Fibroblast of peridontal ligament (primary cell): Measurements from ENCODE around the gene FKBP14.

Experiments
- DNase-seq: peaks from one replicate; pipeline ENCODE4 v3.0.0-alpha.2; 2010; ENCODE audit errors: extremely low read depth

FKBP14 gene, protein sequence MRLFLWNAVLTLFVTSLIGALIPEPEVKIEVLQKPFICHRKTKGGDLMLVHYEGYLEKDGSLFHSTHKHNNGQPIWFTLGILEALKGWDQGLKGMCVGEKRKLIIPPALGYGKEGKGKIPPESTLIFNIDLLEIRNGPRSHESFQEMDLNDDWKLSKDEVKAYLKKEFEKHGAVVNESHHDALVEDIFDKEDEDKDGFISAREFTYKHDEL

DNA sequence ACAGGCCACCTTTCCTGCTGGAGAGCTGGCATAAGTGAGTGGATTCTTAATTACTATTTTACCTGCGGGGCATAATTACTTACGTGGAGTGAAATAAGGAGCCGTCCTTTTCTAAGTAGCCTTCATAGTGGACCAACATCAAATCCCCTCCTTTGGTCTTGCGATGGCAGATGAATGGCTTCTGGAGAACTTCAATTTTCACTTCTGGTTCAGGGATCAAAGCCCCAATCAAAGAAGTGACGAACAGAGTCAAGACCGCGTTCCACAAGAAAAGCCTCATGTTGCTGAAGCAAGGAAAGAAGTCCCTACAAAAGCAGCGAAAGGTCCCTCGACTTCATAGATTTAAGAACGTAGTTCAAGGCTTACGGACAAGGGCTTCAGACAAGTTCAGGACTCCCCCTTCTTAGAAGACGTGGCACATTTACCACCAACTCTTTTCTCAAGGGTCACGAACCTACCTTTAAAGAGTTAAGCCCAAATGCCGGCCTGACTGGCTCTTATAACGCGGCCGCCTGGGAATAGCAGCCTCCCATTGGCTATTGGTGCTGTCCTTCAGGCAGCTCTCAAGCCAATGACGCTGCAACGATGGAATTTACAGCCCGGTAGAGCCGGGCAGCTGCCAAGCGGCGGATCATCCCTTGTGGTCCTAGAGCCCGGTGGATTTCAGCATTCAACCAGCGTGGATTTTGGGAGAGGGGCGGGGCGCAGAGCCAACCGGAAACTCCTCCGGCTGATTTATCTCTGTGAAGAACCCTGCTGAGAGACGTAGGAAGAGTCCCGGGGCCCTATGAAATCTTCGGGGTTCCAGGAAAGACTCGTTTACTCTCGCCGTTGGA lies at the start of gene FKBP14:
FKBP14 (minus strand) TSS at position 474 of the 836 bp plus-strand sequence; CDS start at position 280, 194 bp downstream.
- peak; percentile 100 for DNase-seq

- DNase-seq, result peak; percentile 59
Measured at GRCh38 chr7:30074422-30075030, 48.0 kb upstream of the FKBP14 start.

- no peak for DNase-seq
Measured at GRCh38 chr7:30072735-30073134, 46.2 kb upstream of the FKBP14 start.

DNA sequence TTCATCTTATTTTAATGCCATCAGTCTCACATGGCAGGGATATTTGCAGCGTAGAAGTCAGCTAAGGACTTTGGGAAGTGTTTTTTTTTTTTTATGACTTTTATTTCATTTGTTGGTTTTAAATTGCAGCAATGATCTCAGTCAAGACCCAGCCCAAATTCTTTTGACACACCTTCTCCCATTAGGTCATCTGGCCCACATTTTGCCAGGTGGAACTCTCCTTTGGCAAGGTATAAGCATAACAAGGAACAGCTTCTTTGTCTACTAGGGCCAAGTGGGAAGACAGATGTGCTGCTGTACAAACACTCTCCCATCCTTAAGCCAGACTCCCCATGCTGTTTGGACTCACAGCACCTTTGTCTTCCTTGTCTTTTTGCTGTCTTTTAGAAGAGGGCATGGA lies 43.5 kb upstream of the FKBP14 start:
- DNase-seq, result no peak

- no peak for DNase-seq
Measured at GRCh38 chr7:30069096-30069867, 42.8 kb upstream of the FKBP14 start.

DNA sequence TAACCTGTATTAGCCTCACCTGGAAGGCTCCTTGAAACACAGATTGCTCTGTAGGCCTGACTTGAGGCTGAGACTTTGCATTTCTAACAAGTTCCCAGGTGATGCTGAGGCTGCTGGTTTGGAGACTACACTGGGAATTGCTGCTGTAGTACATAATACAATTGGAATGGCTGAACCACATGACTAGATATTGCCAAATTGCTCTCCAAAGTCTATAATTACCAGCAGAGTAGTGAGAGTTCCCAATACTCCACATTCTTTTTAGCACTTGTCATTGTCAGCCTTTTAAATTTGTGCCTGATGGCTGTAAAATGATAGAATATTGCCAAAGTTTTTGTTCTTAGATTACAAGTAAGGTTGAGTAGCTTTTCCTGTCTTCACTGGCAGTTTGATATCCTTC lies 41.6 kb upstream of the FKBP14 start:
- peak; percentile 94 for DNase-seq

DNA sequence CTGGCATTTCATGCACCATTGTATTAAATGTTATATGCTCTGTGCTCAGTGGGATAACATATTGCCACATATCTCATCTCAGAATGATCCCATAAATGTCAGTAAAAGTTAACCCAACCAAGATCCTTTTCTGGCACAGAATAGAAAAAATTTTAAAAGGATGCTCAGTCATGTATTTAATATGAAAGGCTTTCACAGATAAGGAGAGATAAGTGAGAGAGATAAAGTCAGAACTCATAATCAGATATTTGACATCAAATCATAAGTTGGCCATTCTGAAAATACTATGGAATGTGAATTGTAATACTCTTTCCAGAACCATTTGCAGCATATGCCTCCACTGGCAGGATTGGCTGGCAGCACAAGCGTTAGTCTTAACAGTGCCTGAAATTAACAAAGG lies 40.2 kb upstream of the FKBP14 start:
- no peak for DNase-seq

- no peak for DNase-seq
Measured at GRCh38 chr7:30065746-30066145, 39.2 kb upstream of the FKBP14 start.

- DNase-seq, result peak; percentile 73
Measured at GRCh38 chr7:30062587-30062986, 36.1 kb upstream of the FKBP14 start.

DNA sequence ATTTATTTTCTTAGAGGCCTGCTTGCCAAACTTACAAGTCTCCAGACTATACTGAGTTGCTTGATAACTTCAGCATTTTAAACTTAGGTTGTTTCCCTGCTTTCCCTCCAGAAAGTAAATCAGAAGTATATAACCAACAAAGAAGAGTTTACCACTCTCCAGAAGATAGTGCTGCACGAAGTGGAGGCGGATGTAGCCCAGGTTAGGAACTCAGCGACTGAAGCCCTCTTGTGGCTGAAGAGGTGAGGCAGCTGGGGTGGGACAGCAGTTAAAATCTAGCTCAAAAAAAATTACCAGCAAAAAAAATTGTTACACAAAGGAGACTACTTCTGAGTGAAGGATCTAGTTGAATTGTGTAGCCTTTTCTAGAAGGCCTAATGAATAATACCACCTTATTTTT lies 35.3 kb upstream of the FKBP14 start:
- peak; percentile 42 for DNase-seq

DNA sequence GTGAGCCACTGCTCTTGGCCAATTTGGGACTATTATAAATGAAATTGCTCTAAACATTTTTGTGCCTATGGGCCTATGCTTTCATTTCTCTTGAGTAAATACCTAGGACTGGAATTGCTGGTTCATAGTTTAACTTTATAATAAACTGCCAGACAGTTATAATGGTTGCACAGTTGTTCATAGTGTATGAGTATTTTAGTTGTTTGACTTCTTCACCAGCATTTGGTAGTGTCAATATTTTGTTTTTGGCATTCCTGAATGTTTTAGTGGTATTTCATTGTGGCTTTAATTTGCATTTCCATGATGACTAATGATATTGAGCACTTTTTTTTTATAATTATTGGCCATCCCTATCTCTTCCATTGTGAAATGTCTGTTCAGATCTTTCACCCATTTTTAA lies 31.2 kb upstream of the FKBP14 start:
- peak; percentile 39 for DNase-seq

DNA sequence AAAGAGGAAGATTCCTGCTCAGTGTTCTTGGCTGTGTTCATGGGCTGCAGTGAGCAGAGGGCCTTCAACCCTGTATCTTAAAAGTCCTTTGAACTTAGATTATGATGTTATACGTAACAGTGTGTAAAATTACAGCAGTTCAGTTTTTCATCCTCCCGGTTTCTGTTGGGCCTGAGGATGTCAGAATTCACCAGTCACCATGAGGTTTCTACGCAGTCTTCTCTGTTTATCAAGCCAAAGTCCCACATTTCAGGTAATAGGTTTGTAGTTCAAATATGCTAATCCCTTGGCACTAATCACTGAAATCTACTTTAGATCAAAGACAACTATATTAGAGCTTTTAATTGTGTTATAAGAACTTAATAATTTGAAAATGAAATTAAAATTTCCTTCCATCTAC lies 26.6 kb upstream of the FKBP14 start:
- DNase-seq, result no peak

DNA sequence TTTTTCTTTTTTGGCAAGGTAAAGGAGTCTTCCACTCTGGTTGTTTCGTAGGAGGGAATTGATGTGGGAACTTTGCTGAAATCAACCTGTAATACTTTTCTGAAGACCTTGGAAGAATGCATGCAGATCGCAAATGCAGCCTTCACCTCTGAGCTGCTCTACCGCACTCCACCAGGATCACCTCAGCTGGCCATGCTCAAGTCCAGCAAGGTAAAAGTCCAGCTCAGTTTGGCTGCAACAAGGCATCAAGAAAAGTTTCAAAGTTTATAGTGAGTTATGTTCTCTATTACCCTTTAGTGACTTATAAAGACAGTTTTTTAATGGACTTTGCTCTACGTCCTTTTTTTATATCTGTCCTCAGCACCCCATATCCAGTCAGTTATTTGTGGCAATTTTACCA lies 22.7 kb upstream of the FKBP14 start:
- no peak for DNase-seq

GRCh38 chr7:30048582-30048981 lies 22.1 kb upstream of the FKBP14 start:
- no peak for DNase-seq

DNA sequence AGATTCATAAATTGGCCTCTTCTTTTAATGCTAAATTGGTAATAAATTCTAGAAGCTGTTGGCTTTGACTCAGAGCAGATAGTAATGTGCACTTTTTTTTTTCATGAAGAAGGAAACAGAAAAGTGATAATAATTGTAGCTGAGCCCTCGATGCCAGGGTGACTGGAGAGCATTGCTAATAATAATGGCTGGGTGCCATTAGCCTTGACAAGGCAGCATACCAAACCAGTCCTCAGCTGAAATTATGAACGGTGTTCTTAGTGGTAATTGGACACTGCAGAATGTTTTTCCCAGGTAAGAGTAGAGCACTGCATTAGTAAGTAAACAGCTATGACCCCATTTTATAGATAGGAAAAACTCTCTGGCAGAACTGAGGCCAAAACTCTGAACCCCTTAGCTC lies 20.6 kb upstream of the FKBP14 start:
- DNase-seq, result no peak

GRCh38 chr7:30046127-30046770 lies 19.7 kb upstream of the FKBP14 start:
- no peak for DNase-seq

DNA sequence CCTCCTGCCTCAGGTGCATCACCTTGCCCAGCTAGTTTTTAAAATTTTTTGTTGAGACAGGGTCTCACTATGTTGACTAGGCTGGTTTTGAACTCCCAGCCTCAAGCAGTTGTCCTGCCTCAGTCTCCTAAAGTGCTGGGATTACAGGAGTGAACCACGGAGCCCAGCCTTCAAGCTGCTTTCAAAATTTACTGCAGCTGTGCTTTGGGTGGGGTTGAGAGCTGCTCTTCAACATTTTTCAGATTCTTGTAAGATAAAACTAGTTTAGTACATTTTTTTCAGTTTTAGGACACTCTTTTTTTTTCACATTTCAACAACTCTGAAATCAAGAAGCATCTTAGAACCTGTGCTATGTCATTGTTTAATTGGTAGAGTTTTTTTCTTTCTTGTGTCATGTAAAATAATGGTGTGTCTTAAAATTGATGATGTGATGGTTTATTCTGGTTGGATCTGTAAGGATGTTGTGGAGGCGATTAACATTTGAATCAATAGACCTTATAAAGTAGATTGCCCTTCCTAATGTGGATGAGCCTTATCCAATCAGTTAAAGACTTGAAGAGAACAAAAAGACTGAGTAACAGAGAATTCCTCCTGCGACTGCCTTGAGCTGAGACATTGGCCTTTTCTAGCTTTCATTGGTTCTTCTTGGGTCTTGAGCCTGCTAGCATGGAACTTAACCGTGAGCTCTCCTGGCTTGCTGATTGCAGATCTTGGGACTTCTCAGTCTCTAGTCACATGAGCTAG lies 15.2 kb upstream of the FKBP14 start:
- DNase-seq, result no peak

- no peak for DNase-seq
Measured at GRCh38 chr7:30040938-30041337, 14.4 kb upstream of the FKBP14 start.

DNA sequence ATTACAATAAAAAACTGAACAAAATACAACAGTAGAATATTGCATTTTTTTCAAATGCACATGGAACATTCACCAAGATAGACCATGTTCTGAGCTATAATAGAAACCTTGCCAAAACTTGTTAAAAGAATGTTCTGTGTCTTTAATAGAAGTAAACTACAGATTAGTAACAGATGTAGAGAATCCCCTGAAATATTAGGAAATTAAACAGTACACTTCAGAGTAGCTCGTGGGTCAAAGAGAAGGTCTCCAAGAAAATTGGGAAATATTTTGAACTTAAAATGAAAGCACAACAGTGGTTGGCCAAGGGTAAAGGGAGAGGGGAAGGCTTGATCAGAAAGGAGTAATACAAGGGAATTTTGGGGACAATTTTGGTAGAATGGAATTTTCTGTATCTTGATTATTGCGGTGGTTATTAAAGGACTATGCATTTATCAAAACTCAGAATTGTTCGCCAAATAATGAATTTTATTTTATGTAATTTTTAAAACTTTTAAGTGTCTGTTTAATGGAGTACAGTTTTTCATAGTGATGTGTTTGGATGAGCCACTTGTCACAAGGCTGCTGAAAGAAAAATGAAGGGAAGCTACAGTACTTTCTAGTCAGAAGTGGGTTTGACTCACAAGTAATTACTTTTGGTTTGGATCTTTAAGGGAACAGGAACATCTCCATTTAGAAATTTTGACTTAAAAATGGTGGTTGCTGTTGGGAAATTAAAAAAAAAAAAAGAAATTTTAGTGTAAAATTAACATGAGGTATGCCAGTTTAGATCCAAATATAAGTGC lies 11.9 kb upstream of the FKBP14 start:
- peak; percentile 82 for DNase-seq

DNA sequence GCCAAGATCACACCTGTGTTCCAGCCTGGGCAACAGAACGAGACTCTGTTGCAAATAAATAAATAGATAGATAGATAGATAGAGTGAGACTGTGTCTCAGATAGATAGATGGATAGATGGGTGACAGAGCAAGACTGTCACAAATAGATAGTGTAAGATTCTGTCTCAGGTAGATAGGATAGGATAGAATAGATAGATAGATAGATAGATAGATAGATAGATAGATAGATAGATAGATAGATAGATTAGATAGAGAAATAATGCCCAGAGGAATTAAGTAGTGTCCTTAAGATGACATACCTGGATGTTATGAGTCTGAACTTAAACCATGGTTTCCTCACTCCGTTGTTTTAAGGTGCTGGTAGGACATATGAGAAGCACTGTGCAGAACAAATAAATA lies 9.7 kb upstream of the FKBP14 start:
- DNase-seq, result no peak
